ENCODE results near the gene SUFU. TPM values are rescaled to one million over a fixed set of nuclear protein-coding genes. Genes with fewer than 3 reads are reported as not detected.

The SUFU gene
- total RNA-seq, 4 donors from 2014 or later = 2.3 to 5.4 (median 4.4) TPM

DNA sequence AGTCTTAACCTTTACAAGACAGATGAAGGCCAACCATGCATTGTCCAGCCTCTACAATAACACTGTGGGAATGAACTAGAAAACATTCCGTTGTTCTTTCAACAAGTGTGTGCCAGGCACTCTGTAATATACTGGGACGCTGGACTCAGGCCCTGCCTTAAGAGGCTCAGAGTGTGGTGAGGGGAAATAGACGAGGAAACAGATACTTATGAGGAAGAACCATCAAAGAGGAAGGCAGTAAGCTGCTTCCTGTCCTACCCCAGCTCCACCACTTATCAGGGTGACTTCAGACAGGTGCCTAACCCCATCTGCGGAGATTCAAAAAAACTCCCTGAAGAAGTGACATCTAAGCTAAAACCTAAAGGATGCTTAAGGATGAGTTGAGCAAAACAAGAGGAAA, 131.6 kb downstream of the SUFU start:
- H3K36me3 ChIP-seq = no peaks in the 10 kb centered on the region
- no peaks in the 10 kb centered on the region for H3K27me3 ChIP-seq
- no peak overlapping the region for H3K27ac ChIP-seq
- no peaks in the 10 kb centered on the region for H3K9me3 ChIP-seq
- no peak for TF ChIP-seq POLR2A (IDR thresholded peaks at IDR 0.05)
- TF ChIP-seq, protein P1, sequence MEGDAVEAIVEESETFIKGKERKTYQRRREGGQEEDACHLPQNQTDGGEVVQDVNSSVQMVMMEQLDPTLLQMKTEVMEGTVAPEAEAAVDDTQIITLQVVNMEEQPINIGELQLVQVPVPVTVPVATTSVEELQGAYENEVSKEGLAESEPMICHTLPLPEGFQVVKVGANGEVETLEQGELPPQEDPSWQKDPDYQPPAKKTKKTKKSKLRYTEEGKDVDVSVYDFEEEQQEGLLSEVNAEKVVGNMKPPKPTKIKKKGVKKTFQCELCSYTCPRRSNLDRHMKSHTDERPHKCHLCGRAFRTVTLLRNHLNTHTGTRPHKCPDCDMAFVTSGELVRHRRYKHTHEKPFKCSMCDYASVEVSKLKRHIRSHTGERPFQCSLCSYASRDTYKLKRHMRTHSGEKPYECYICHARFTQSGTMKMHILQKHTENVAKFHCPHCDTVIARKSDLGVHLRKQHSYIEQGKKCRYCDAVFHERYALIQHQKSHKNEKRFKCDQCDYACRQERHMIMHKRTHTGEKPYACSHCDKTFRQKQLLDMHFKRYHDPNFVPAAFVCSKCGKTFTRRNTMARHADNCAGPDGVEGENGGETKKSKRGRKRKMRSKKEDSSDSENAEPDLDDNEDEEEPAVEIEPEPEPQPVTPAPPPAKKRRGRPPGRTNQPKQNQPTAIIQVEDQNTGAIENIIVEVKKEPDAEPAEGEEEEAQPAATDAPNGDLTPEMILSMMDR (IDR thresholded peaks at IDR 0.05) = no peak
- 38 to 39% methylated on average over 4 of the region's 4 CpGs for WGBS, 2 donors
- intact Hi-C loops (cut with DNase I) = no loop called here
- no peak overlapping the region for H3K4me3 ChIP-seq (replicated peaks in 1 of 3)
- H3K4me1 ChIP-seq = peaks cover 0 to 17% of the 10 kb centered on the region in 2 donors
- DNase-seq = no peak

DNA sequence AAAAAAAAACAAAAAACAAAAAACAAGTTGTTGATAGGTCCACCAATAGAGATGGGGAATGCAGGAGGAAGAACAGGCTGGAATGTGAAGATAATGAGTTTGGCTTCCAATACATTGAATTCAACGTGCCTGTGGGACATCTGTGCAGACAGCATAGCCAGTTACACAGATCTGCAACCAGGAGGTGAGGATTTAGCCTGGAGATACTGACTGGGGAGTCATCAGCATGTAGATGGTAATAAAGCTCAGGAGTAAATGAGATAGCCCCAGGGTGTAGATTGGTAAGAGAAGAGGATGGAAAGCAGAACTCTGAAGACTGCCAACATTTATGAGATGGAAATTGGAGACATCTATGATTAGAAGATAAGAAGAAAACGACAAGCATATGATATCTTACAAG, 135.8 kb downstream of the SUFU start:
- intact Hi-C loops (cut with DNase I) = no loop called here
- Histone ChIP-seq H3K4me3 (replicated peaks in 1 of 3) (no peak overlapping the region), H3K4me1 (peaks cover 3 to 5% of the 10 kb centered on the region in 2 donors), H3K36me3 (no peaks in the 10 kb centered on the region), H3K27me3 (no peaks in the 10 kb centered on the region), H3K9me3 (no peaks in the 10 kb centered on the region), H3K27ac (no peak overlapping the region)
- WGBS, 2 donors = 42 to 44% methylated on average over 2 of the region's 2 CpGs
- no peak for TF ChIP-seq POLR2A (IDR thresholded peaks at IDR 0.05)
- TF ChIP-seq, protein P1 (IDR thresholded peaks at IDR 0.05) = no peak
- no peak for DNase-seq

DNA sequence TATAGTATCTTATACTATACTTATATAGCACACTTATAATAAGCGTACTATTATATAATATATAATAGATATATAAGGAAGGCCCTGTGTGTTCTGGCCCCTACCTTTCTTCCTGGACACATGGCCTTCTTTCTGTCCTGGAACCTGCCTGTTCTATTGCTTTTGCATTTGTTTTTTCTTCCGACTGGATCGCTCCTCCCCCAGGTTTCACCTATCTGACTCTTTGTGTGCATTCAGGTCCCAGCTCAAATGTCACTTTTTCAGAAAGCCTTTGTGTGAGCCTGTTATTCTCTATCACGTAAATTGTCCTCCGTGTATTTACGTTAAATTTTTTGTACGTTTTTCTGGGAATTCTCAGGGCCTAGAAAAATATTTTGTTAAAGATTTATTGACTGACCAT, 137.6 kb downstream of the SUFU start:
- DNase-seq = peak; percentile 47 to 53
- intact Hi-C loops (cut with DNase I) = no loop called here
- Histone ChIP-seq H3K4me3 (replicated peaks in 1 of 3) (peak overlapping the region in 2 of 3 donors; percentile 42 to 84), H3K36me3 (no peaks in the 10 kb centered on the region), H3K27me3 (no peaks in the 10 kb centered on the region), H3K27ac (peak overlapping the region; percentile 96 to 100 (median 100)), H3K9me3 (no peaks in the 10 kb centered on the region), H3K4me1 (peaks cover 5% of the 10 kb centered on the region in 2 donors)
- WGBS, 2 donors = 16% methylated on average over 7 of the region's 7 CpGs
- TF ChIP-seq POLR2A (IDR thresholded peaks at IDR 0.05) = no peak
- TF ChIP-seq, protein P1 (IDR thresholded peaks at IDR 0.05) = no peak

DNA sequence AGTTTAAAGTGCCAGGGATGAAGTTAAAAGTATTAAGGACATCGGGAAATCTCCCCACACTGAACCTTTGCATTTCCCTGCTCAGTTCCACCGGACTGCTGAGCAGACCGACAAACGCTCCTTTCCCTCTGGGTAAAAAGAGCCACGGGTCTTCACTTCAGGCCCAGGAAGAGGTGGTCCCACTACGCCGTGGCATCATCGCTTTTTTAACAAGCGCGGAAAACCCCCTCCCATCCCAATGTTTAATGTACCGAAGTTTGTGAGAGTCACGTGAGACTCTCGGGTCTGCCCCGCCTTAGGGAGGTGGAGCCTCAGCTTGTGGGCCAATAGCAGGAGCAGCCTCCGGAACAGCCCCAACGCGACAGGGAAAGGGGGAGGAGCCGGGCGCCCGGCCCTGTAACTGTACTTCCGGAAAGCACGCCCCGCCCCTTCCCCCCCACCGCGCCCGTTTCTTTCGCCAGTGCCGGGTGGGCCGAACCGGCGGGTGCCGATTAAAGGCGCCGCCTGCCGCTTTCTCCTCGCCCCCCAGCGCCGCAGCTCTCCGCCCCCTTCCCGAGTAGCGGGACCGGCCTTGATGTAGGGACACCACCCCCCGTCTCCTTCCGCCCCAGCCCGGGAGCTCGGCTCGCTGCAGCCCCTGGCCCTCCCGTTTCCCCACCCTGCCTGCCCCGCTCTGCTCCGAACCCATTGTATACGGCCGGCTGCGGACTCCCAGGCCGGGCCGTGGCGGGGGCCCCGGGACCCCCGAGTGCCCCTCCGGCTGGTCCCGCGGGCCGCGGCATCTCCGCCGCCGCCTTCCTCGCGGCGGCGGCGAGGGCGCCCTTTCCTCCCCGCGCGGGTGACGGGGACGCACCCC, 138.3 kb downstream of the SUFU start:
- Histone ChIP-seq H3K4me1 (peaks cover 8 to 12% of the 10 kb centered on the region in 2 donors), H3K27me3 (no peaks in the 10 kb centered on the region), H3K27ac (peak overlapping the region; percentile 96 to 100 (median 100)), H3K9me3 (no peaks in the 10 kb centered on the region), H3K36me3 (no peaks in the 10 kb centered on the region), H3K4me3 (replicated peaks in 1 of 3) (peak overlapping the region; percentile 53 to 98 (median 84))
- 1% methylated on average over 10 to 50 of the region's 77 CpGs for WGBS, 2 donors
- intact Hi-C loops (cut with DNase I) = no loop called here
- TF ChIP-seq, protein P1 (IDR thresholded peaks at IDR 0.05) = no peak
- TF ChIP-seq POLR2A (IDR thresholded peaks at IDR 0.05) = peak; percentile 44 to 88
- DNase-seq = peak; percentile 99

DNA sequence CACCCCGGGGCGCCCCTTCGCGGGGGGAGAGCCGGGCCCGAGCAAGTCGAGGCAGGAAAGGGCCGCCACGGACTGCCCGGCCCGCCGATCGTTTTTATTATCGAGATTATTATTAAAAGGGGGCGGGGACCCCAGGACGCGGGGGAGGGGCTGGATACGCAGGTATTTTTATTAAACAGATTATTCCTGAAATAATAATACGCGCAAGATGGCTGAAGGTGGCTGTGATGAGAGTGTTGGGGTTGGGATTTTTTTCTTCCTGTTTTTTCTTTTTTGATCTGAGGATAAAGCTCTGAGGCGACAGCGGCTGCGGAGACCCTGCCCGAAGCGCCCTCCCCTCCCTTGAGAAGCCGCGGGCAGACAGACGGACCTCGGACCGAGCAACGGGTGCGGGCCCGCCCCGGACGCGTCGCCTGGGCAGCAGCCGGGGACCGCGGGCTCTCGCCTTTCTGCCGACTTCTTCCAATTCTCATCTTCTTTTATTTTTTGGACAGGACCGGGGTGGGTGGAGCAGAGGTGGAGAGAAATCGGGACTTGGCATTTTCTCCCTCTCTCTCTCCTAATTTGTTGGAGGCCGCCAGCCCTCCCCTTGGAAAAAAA, 139.1 kb downstream of the SUFU start:
- Histone ChIP-seq H3K27me3 (no peaks in the 10 kb centered on the region), H3K4me1 (peaks cover 15 to 19% of the 10 kb centered on the region in 2 donors), H3K27ac (peak overlapping the region; percentile 96 to 100 (median 100)), H3K36me3 (no peaks in the 10 kb centered on the region), H3K9me3 (no peaks in the 10 kb centered on the region), H3K4me3 (replicated peaks in 1 of 3) (peak overlapping the region; percentile 53 to 98 (median 84))
- peak; percentile 64 to 74 for DNase-seq
- intact Hi-C loops (cut with DNase I) = no loop called here
- 0% methylated on average over 41 to 45 of the region's 45 CpGs for WGBS, 2 donors
- TF ChIP-seq, protein P1 (IDR thresholded peaks at IDR 0.05) = no peak
- TF ChIP-seq POLR2A (IDR thresholded peaks at IDR 0.05) = peak; percentile 70 to 78
